ENCODE results near the gene MSTO1.
"Not testable (repeated sequence)": the region's sequence is repeated elsewhere in the genome, so short reads cannot be mapped to it uniquely, and the experiment has no call there.

MSTO1 gene

DNA sequence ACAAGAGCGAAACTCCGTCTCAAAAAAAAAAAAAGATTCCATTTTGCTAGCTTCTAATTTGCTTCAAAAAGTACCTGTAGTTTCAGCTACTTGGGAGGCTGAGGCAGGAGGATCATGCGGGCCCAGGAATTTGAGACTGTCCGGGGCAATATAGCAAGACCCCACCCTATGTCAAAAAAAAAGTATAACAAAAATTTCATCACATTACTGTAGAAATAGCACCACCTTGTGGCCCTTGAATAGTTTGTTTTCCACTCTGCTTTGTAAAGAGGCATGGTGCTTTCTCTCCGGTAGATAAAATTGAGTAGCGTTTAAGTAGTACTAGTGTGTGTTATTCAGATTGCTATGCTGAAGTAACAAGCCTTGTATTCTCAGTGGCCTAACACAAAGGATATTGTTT, 18.2 kb upstream of the MSTO1 start:
- FAIRE-seq: peak; percentile 79
- no peak for DNase-seq (ENCODE audit: insufficient read length)
- TF ChIP-seq TAF1 (IDR thresholded peaks at IDR 0.05; ENCODE audit: borderline replicate concordance, low read depth, low read length): no peak
- no peak for TF ChIP-seq POLR2AphosphoS5 (IDR thresholded peaks at IDR 0.05; ENCODE audit: low read depth, low read length)
- no peak for TF ChIP-seq POLR2A (IDR thresholded peaks at IDR 0.05; ENCODE audit: low read depth, low read length)

- not testable (repeated sequence) for DNase-seq (ENCODE audit: insufficient read length); FAIRE-seq
These were observed 14.0 kb upstream of the MSTO1 start for GRCh38 chr1:155595877-155596474.

DNA sequence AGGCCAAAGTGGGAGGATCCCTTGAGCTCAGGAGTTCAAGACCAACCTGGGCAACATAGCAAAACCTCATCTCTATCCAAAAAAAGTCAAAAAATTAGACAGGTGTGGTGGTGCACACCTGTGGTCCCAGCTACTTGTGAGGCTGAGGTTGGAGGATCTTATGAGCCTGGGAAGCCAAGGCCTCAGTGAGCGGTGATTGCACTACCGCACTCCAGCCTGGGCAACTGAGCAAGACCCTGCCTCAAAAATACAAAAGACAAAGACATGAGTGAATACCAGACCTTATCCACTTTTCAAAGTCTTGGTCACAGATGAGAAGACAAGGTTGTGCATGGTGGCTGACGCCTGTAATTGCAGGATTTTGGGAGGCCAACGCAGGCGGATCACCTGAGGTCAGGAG, 13.2 kb upstream of the MSTO1 start:
- DNase-seq (ENCODE audit: insufficient read length) (no peak), FAIRE-seq (no peak)
- TF ChIP-seq POLR2AphosphoS5 (IDR thresholded peaks at IDR 0.05; ENCODE audit: low read depth, low read length) (no peak), TAF1 (IDR thresholded peaks at IDR 0.05; ENCODE audit: borderline replicate concordance, low read depth, low read length) (no peak), POLR2A (IDR thresholded peaks at IDR 0.05; ENCODE audit: low read depth, low read length) (no peak)

- TF ChIP-seq POLR2A (IDR thresholded peaks at IDR 0.05; ENCODE audit: low read depth, low read length) (no peak), TAF1 (IDR thresholded peaks at IDR 0.05; ENCODE audit: borderline replicate concordance, low read depth, low read length) (no peak), POLR2AphosphoS5 (IDR thresholded peaks at IDR 0.05; ENCODE audit: low read depth, low read length) (no peak)
- FAIRE-seq: no peak
- no peak for DNase-seq (ENCODE audit: insufficient read length)
These were observed 11.1 kb upstream of the MSTO1 start for GRCh38 chr1:155598842-155599331.

- DNase-seq (ENCODE audit: insufficient read length); FAIRE-seq: not testable (repeated sequence)
These were observed 10.0 kb upstream of the MSTO1 start for GRCh38 chr1:155599828-155600572.

DNA sequence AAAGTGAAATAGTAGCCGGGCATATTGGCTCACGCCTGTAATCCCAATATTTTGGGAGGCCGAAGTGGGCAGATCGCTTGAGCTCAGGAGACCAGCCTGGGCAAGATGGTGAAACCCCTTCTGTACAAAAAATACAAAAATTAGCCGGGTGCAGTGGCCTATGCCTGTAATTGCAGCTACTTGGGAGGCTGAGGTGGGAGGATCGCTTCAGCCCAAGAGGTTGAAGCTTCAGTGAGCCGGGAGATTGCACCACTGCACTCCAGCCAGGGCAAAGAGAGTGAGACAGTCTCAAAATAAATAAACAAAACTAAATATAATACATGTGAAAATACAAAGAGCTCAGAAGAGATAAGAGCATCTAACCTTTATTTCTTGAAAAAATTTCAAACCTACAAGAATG, 2.3 kb upstream of the MSTO1 start:
- FAIRE-seq (no peak), DNase-seq (ENCODE audit: insufficient read length) (no peak)
- no peak for TF ChIP-seq POLR2A (IDR thresholded peaks at IDR 0.05; ENCODE audit: low read depth, low read length)
- no peak for TF ChIP-seq POLR2AphosphoS5 (IDR thresholded peaks at IDR 0.05; ENCODE audit: low read depth, low read length)
- TF ChIP-seq TAF1 (IDR thresholded peaks at IDR 0.05; ENCODE audit: borderline replicate concordance, low read depth, low read length): no peak

DNA sequence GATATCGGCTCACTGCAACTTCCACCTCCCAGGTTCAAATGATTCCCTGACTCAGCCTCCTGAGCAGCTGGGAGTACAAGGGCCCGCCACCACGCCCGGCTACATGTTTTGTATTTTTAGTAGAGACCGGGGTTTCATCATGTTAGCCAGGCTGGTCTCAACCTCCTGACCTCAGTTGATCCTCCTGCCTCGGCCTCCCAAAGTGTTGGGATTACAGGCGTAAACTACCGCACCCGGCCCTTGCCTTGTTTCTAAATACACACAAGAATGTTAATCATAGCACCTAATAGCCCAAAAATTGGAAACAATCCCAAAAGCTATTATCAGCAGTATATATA, 1.2 kb upstream of the MSTO1 start:
- TF ChIP-seq POLR2A (IDR thresholded peaks at IDR 0.05; ENCODE audit: low read depth, low read length) (no peak), TAF1 (IDR thresholded peaks at IDR 0.05; ENCODE audit: borderline replicate concordance, low read depth, low read length) (no peak), POLR2AphosphoS5 (IDR thresholded peaks at IDR 0.05; ENCODE audit: low read depth, low read length) (no peak)
- no peak for DNase-seq (ENCODE audit: insufficient read length)
- FAIRE-seq: no peak

- FAIRE-seq: peak; percentile 9
- DNase-seq (ENCODE audit: insufficient read length): not testable (repeated sequence)
These were observed 234 bp downstream of the MSTO1 start for GRCh38 chr1:155610257-155610647.

DNA sequence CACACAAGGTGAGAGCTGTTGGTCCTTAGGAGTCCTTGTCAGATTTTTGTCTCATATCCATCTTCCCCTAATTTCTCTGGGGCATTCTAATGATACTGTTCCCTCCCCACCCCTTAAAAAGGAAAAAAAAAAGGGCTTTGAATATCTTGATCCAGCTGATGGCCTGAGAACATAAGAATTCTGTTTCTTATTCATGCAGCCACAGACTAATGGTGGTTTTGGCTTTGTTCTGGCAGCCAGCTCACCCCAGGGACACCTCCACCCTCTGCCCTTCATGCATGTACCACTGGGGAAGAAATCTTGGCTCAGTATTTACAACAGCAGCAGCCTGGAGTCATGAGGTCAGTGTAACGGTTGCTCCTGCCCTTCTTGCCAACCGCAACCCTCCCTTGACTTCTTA, 3.2 kb downstream of the MSTO1 start:
- not testable (repeated sequence) for DNase-seq (ENCODE audit: insufficient read length); FAIRE-seq

- DNase-seq (ENCODE audit: insufficient read length) (no peak), FAIRE-seq (no peak)
- TF ChIP-seq TAF1 (IDR thresholded peaks at IDR 0.05; ENCODE audit: borderline replicate concordance, low read depth, low read length): no peak
- no peak for TF ChIP-seq POLR2AphosphoS5 (IDR thresholded peaks at IDR 0.05; ENCODE audit: low read depth, low read length)
- no peak for TF ChIP-seq POLR2A (IDR thresholded peaks at IDR 0.05; ENCODE audit: low read depth, low read length)
These were observed 12.2 kb downstream of the MSTO1 start for GRCh38 chr1:155622191-155622590.

- DNase-seq (ENCODE audit: insufficient read length) (no peak), FAIRE-seq (no peak)
- no peak for TF ChIP-seq POLR2AphosphoS5 (IDR thresholded peaks at IDR 0.05; ENCODE audit: low read depth, low read length)
These were observed 13.3 kb downstream of the MSTO1 start for GRCh38 chr1:155623357-155623756.

- FAIRE-seq; DNase-seq (ENCODE audit: insufficient read length): not testable (repeated sequence)
These were observed 16.4 kb downstream of the MSTO1 start for GRCh38 chr1:155626428-155626827.

- no peak for FAIRE-seq
- no peak for DNase-seq (ENCODE audit: insufficient read length)
- TF ChIP-seq POLR2A (IDR thresholded peaks at IDR 0.05; ENCODE audit: low read depth, low read length): no peak
- TF ChIP-seq POLR2AphosphoS5 (IDR thresholded peaks at IDR 0.05; ENCODE audit: low read depth, low read length): no peak
- TF ChIP-seq TAF1 (IDR thresholded peaks at IDR 0.05; ENCODE audit: borderline replicate concordance, low read depth, low read length): no peak
These were observed 26.6 kb downstream of the MSTO1 start for GRCh38 chr1:155636397-155637153.

Measured in GM12892 (cell line).